ENCODE measurements around the gene CCDC106. TPM values are rescaled to one million over a fixed set of nuclear protein-coding genes. Genes with fewer than 3 reads are reported as not detected.
A peak's percentile ranks its signal among the peaks of the same experiment; 100 is the strongest.

Gene CCDC106
- total RNA-seq (2014; rRNA removed; shearing (Covaris generic)) (11.3 and 12.0 TPM in 2 replicates), polyA plus RNA-seq (2016; fragmentation: Nextera tagmentation; extraction: Ambion mirVana) (15.2 and 15.3 TPM in 2 replicates)

- TF ChIP-seq EZH2 (IDR thresholded peaks at IDR 0.05; ENCODE audit: insufficient read depth, poor library complexity, severe bottlenecking), result no peak
- TF ChIP-seq EZH2phosphoT487 (IDR thresholded peaks at IDR 0.05; ENCODE audit: insufficient read depth, low read depth), result no peak
- Histone ChIP-seq H3F3A (ENCODE audit: insufficient read depth) (0 out of 2 replicates have a peak, but pooled peaks cover 4% of the 10 kb centered on the region), H3K27ac (no peak within 1 kb of the TSS; the same call in 1 of the 2 replicates), H3K9me2 (ENCODE audit: insufficient read depth) (no peaks in the 10 kb centered on the region), H3K4me3 (peak within 1 kb of the TSS; percentile 73), H4K20me1 (ENCODE audit: insufficient read depth) (no peaks in the 10 kb centered on the region), H3K4me1 (ENCODE audit: insufficient read depth) (peaks cover 15% of the 10 kb centered on the region), H3K9me3 (ENCODE audit: low read depth) (no peaks in the 10 kb centered on the region), H3K27me3 (replicated peaks; ENCODE audit: insufficient read depth) (no peaks in the 10 kb centered on the region), H3K79me2 (ENCODE audit: insufficient read depth) (peaks cover 39% of the 10 kb centered on the region), H3K4me2 (ENCODE audit: unreplicated experiment) (peak within 1 kb of the TSS; percentile 77), H2AFZ (peak within 1 kb of the TSS; percentile 75), H3K9ac (peak within 1 kb of the TSS; percentile 82), H3K36me3 (ENCODE audit: low read depth) (peaks cover 10% of the 10 kb centered on the region; the same call in 1 of the 2 replicates)
- in situ Hi-C loops (cut with MboI), result loop anchor here (25.0 kb wide), 1 partner anchor 511 kb away; the partner anchor contains the start of gene TNNT1
- 1 to 2% methylated on average over 62 of the region's 87 CpGs for WGBS, 2 experiments (ENCODE audit: low coverage in 1 of 2, low lambda C conversion rate in 2 of 2, missing lambda C conversion rate in 2 of 2)
- peak; percentile 75 for DNase-seq
Measured at GRCh38 chr19:55647732-55648584, at the start of gene CCDC106. TSS of gene CCDC106 (plus strand) at chr19:55648212. CDS start at chr19:55649047, 835 bp downstream.

DNA sequence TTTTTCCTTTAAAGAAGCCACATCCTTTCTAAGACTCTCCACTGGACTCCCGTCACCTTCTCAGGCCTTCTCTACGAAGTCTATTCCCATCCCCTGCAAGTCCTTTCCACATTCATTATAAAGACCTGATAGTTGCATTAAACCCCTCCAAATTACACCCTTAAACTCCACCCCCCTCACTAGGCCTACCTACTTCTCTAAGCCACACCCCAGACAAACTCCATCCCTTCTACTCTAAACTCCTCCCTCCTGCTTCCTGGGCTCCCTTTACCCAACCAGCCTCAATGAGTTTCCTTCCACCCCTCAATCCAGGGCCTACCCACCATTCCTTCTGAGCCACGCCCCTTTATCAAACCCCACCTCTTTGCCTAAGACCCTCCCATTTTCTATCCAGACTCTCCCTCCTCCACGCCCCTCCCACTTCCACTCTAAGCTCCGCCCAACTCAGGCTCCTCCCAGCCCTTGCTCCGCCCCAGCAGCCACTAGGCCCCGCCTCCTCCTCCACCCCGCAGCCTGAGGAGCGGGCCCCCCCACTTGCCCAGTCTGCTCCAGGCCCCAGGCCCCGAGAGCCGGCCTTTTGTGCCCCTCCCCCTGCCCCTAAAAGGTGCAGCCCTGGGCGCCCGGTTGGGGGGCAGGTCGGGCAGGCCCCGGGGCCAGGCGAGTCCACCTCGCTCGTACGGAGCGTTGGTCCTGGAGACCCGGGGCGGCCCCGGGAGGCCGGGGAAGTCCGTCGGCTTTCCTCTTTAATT lies 49.1 kb upstream of the CCDC106 start:
- peak overlapping the region; percentile 86 for H3K4me3 ChIP-seq
- H3K9ac ChIP-seq, result peak overlapping the region; percentile 91
- H3K9me2 ChIP-seq (ENCODE audit: insufficient read depth), result no peaks in the 10 kb centered on the region
- WGBS, 2 experiments (ENCODE audit: low coverage in 1 of 2, low lambda C conversion rate in 2 of 2, missing lambda C conversion rate in 2 of 2), result 7 to 26% methylated on average over 6 to 26 of the region's 26 CpGs
- no peaks in the 10 kb centered on the region for H3K9me3 ChIP-seq (ENCODE audit: low read depth)
- peak; percentile 95 for DNase-seq
- H3K27me3 ChIP-seq (replicated peaks; ENCODE audit: insufficient read depth), result no peaks in the 10 kb centered on the region
- H3F3A ChIP-seq (ENCODE audit: insufficient read depth), result peaks cover 11% of the 10 kb centered on the region; the same call in 1 of the 2 replicates
- H3K36me3 ChIP-seq (ENCODE audit: low read depth), result no peaks in the 10 kb centered on the region
- in situ Hi-C loops (cut with MboI), result no loop called here
- H3K27ac ChIP-seq, result peak overlapping the region; percentile 84
- H3K79me2 ChIP-seq (ENCODE audit: insufficient read depth), result peaks cover 15% of the 10 kb centered on the region
- peak overlapping the region; percentile 45 for H3K4me2 ChIP-seq (ENCODE audit: unreplicated experiment)
- peak overlapping the region; percentile 89 for H2AFZ ChIP-seq
- no peaks in the 10 kb centered on the region for H4K20me1 ChIP-seq (ENCODE audit: insufficient read depth)
- H3K4me1 ChIP-seq (ENCODE audit: insufficient read depth), result 0 out of 2 replicates have a peak, but pooled peaks cover 4% of the 10 kb centered on the region
- no peak for TF ChIP-seq EZH2phosphoT487 (IDR thresholded peaks at IDR 0.05; ENCODE audit: insufficient read depth, low read depth)
- no peak for TF ChIP-seq EZH2 (IDR thresholded peaks at IDR 0.05; ENCODE audit: insufficient read depth, poor library complexity, severe bottlenecking)

- Histone ChIP-seq H3K9ac (peak within 1 kb of the TSS; percentile 91), H3K9me3 (ENCODE audit: low read depth) (no peaks in the 10 kb centered on the region), H3K4me1 (ENCODE audit: insufficient read depth) (peaks cover 6% of the 10 kb centered on the region; the same call in 1 of the 2 replicates), H3K27ac (peak within 1 kb of the TSS; percentile 84), H3K79me2 (ENCODE audit: insufficient read depth) (peaks cover 15% of the 10 kb centered on the region), H3K4me2 (ENCODE audit: unreplicated experiment) (peak within 1 kb of the TSS; percentile 79), H3K27me3 (replicated peaks; ENCODE audit: insufficient read depth) (no peaks in the 10 kb centered on the region), H3K36me3 (ENCODE audit: low read depth) (no peaks in the 10 kb centered on the region), H3F3A (ENCODE audit: insufficient read depth) (peaks cover 16% of the 10 kb centered on the region), H2AFZ (peak within 1 kb of the TSS; percentile 89), H3K9me2 (ENCODE audit: insufficient read depth) (no peaks in the 10 kb centered on the region), H3K4me3 (peak within 1 kb of the TSS; percentile 86), H4K20me1 (ENCODE audit: insufficient read depth) (no peaks in the 10 kb centered on the region)
- in situ Hi-C loops (cut with MboI), result no loop called here
- no peak for TF ChIP-seq EZH2 (IDR thresholded peaks at IDR 0.05; ENCODE audit: insufficient read depth, poor library complexity, severe bottlenecking)
- no peak for TF ChIP-seq EZH2phosphoT487 (IDR thresholded peaks at IDR 0.05; ENCODE audit: insufficient read depth, low read depth)
- WGBS, 2 experiments (ENCODE audit: low coverage in 1 of 2, low lambda C conversion rate in 2 of 2, missing lambda C conversion rate in 2 of 2), result 1 to 2% methylated on average over 12 to 23 of the region's 23 CpGs
- DNase-seq, result peak; percentile 99
Measured at GRCh38 chr19:55599468-55599841, 48.6 kb upstream of the CCDC106 start, which contains the start of gene FIZ1. TSS of gene FIZ1 (minus strand) at chr19:55599517. CDS start at chr19:55597865, 1,652 bp downstream.

All from GM23248 (cell line).